ENCODE measurements around the gene GAB1. TPM values are rescaled to one million over a fixed set of nuclear protein-coding genes. Genes with fewer than 3 reads are reported as not detected.

Gene GAB1
- polyA plus RNA-seq, 3 donors = 44.5 to 56.1 (median 49.3) TPM

DNA sequence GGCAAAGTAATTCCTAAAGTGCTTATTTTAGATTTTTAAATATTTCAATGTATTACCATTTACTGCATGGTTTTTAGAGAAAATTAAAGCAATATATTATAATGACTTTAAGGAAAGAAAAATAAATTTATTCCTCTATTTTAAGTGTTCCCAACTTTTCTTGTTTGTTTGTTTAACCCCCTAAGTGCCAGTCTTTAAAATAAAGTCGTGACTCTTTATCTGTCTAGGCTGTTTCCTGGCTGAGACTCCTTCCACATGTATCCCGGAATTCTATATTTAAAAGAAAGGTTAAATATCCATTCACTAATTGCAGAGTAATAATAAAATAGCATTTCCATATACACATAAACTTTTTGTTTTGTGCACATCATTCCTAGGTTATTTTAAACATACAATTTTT is 71.2 kb downstream of the GAB1 start:
- no peak for DNase-seq (ENCODE audit: low read depth in 3 of 3, low spot score in 2 of 3)

DNA sequence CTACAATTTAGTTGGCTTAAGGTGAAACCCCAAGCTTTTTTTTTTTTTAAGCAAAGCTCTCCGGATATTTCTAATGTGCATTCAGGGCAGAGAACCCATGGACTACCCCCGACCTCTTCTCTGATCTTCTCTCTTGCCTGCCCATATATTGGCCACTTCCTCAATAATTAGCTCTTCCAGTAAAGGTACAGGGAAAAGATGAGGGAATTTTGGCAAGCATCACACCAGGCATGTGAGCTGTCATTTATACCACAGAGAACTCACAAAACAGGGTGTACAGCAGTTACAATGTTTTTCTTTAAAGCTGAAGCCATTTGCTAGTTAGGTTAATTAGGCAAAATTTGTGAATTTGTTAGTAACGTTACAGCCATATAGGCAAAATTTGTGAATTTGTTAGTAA is 73.3 kb downstream of the GAB1 start:
- no peak for DNase-seq (ENCODE audit: low read depth in 3 of 3, low spot score in 2 of 3)

DNA sequence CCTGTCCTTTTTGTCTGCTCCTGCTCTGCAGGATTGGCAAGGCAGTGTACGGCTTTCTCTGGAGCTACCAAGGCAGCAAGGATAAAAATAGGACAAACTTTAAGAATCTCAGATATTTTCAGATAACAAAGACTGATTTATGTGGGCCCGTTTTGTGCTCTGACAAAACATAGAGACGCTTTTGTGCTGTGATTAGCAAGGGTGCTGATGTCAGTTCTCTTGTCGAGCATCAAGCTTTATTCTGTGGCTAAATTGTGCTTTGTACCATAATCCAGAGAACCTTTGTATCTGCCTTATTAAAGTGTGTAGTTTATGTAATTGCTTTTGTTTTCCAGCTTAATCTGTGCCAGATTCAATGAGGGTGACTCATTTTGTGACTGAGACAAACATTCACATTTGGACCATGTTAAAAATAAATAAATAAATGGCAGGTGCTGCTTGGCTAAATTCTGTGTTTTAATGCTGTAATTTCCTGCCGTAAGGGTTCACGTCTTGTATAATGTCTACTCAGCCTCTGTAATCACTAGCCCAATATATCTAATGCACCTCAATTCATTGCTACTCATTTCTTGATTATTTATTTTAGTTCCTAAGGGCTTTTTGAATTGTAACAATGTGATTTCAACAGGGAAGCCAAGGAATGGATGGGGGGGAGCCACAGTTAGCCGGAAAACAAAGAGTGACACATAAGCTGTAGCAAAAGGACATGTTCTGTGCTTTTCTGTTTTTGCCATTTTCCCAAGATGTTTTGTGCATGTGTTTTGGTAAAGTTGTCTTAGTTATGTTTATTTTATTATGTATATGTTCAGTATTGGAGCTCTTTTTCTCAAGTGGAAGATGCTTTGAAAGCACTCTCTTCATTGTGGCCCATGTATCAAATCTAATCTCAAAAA is 75.1 kb downstream of the GAB1 start:
- no peak for DNase-seq (ENCODE audit: low read depth in 3 of 3, low spot score in 2 of 3)

DNA sequence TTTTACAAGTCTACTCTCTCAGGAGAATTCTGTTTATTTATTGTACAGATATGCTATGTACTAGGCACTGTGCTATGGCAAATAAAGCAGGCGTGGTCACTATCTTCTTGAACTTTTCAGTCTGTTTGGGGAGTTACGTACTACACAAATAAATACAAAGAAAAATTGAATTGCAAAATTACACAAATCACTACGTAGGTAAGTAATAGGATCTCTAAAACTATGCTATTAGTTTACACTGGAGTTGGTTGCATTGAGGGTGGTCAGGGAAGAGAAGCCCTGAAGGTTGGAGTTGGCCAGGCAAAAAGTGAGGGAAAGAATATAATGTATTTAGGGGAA is 75.7 kb downstream of the GAB1 start:
- DNase-seq (ENCODE audit: low read depth in 3 of 3, low spot score in 2 of 3) = no peak

DNA sequence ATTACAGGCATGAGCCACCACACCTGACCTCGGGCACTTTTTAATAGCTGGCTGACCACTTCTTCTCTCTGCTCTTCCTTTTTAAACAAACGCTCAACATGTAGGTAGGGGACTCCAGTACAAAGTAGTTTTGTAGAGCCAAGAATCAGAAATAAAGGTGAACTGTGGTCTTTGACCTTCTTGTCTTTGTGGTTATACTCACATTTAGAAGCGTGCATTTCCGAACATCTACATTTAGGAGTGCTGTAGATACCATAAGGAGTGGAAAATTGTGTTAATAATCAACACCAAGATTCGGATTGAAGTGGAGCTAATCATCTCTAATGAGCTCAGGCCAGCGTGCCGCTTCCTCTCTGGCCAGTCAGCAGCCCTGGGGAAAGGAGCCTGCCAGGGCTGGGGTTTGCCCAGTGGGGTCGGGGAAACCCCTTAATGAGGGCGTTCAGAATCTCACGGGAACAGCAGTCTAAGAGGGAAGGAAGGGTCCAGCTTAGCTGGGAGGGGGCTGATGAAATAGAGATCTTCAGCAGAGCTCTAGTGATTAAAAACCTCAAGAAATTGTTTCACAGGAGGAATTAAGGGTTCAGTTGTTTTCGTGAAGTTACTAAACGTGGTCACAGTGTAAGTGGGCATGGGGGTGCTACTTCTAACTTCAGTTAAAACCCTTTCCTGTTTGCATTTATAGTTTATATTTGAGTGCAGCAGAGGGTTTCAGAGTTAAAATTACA is 81.2 kb downstream of the GAB1 start:
- DNase-seq (ENCODE audit: low read depth in 3 of 3, low spot score in 2 of 3) = no peak

DNA sequence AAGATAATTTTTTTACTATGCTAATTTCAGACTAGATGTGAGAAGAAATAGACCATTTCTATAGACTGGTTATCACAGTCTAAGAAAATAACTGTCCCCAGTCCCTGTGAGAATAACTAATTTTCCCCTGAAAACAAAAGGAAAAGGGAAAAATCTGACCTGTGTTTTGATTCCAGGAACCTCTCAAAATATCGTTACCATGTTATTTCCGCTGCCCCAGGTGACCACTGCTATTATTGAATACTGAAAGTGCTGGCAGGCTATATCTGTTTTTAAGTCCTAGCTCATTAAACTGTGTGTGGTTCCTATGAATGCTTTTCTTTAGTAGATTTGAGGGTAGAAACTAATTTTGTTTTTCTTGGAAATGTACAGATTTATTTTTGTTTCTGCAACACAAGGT is 83.6 kb downstream of the GAB1 start:
- DNase-seq (ENCODE audit: low read depth in 3 of 3, low spot score in 2 of 3) = no peak

DNA sequence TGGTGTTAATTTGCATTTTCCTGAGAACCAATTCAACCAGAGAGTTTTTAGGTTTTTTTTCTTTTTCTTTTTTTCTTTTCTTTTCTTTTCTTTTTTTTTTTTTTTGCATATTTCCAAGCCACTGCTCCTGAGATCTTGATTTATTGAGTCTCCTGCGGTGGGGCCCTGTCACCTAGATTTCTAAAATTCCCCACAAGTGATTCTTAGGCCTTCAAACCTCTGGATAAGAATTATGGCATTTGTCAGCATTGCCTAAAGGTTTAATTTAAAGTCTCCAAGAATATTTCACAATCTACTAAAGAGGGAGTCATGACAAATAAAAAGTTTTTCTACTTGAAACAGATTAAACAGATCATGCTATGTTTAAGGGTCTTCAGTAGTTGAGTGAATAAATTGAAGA is 84.9 kb downstream of the GAB1 start:
- DNase-seq (ENCODE audit: low read depth in 3 of 3, low spot score in 2 of 3) = no peak

DNA sequence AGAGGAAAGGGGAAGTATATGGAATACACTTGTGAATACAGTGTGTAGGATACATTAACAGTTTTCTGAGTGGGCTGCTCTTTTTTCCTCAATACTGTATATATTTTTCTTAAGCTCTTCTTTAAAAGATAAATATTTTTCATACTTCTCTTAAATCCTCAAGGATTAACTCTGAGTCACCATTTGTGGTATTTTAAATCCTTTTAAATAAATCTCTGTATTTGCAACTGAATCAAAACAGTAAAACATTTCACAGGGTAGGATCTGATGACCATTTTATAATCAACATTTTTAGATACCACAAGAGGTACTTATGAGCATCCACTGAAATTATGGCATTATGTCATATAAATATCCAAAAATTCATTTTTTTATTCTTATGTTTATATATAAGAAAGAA is 87.6 kb downstream of the GAB1 start:
- DNase-seq (ENCODE audit: low read depth in 3 of 3, low spot score in 2 of 3) = no peak

DNA sequence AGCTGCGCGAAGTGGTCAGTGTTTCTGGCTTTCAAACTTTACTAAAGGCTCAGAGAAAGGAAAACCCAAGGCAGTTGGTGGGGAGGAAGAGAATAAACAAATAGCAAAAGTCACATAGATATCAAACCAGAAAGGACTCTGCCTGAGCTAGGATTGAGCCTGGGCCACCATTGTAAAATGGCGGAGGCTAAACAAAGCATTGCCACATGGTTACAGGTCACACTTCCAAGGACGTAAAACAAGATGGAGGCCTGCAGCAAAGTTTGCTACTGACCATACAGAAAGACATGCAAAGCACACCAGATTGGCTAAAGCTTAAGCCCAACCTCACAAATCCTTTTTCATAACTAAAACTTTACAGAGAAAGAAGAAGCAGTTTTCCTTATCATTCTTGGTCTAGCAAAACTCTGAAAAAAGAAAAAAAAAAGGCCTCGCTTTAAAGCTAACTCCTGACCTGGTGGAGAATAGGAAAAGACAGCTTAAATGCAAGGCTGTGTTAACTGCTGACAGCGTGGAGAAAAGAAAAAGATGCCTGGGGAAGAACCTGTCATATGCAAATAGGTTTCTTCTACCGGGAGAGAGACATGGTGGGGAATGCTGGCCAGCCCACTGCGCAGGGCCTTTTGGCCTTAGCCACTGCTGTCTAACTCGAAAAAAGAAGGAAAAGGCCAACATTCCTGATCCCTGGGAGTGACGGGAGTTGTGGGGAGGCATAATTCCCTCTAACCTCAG is 95.0 kb downstream of the GAB1 start:
- DNase-seq (ENCODE audit: low read depth in 3 of 3, low spot score in 2 of 3) = no peak

DNA sequence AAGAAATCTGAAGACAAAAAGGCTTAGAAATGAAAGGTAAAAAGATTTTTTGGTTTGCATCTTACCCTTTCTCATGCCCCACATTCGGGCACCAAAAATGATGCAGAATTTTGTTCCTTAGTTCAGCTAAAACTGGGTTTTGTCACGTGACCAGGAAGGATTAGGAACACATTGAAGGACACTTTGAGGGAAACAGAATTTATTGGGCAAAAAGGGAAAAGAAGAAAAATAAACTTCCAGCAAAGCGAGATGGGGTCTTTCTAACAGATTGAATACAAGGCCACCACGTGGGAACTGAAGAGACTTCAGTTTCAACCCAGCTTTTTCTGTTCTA is 95.5 kb downstream of the GAB1 start:
- DNase-seq (ENCODE audit: low read depth in 3 of 3, low spot score in 2 of 3) = no peak

DNA sequence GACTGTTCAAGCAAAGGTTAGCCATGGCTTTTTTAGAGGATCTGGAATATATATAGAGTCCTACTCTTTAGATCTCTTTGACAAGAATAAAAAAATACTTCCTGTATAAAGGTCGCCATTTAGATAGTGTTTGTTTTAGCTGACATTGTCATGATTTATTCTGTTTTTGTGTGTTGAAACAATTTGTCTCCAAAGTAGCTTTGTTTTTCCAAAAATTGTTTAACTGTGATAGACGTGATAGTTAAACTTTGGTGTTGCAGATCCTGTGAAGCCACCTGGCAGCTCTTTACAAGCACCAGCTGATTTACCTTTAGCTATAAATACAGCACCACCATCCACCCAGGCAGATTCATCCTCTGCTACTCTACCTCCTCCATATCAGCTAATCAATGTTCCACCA is 96.6 kb downstream of the GAB1 start:
- DNase-seq (ENCODE audit: low read depth in 3 of 3, low spot score in 2 of 3) = no peak

DNA sequence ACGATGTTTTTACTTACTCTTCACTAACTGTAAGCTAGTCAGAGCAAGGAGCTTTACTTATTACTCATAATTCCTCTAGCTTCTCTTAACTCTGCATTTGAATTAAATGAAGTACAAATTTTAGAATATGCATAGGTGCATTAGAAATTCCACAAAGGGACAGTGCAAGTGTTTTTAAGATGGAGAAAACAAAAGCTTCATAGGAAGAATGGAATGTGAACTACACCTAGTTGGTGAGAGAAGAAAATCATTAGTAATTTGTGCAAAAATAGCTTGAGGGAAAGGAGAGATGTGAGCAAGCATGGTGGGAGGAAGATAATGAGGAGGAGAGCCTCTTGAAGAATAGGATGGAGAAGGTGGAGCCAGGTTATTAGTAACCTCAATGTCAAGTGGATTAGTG is 99.3 kb downstream of the GAB1 start:
- no peak for DNase-seq (ENCODE audit: low read depth in 3 of 3, low spot score in 2 of 3)

DNA sequence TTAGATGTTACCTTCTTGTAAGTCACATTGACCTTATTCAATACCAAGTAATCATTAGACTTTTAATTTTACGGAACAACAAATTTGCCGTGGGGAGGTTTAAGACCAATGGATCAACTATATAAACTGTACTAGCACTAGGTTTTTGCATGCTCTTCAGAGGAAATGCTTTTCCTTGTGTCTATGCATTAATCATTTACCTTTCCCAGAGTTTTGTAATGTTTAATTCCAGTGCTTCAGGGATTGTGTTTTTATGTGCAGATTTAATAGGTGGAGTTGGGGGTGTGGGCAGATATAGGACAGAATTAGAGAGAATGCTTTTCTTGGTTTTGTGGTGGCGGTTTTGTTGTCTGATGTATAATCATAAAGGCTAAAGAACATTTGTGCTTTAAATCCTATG is 100.8 kb downstream of the GAB1 start:
- DNase-seq (ENCODE audit: low read depth in 3 of 3, low spot score in 2 of 3) = no peak

DNA sequence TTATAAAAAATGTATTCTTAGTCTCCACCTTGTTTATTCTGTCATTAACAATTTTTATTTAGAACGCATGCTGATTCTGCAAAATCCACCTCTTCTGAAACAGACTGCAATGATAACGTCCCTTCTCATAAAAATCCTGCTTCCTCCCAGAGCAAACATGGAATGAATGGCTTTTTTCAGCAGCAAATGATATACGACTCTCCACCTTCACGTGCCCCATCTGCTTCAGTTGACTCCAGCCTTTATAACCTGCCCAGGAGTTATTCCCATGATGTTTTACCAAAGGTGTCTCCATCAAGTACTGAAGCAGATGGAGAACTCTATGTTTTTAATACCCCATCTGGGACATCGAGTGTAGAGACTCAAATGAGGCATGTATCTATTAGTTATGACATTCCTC is 101.3 kb downstream of the GAB1 start:
- no peak for DNase-seq (ENCODE audit: low read depth in 3 of 3, low spot score in 2 of 3)

DNA sequence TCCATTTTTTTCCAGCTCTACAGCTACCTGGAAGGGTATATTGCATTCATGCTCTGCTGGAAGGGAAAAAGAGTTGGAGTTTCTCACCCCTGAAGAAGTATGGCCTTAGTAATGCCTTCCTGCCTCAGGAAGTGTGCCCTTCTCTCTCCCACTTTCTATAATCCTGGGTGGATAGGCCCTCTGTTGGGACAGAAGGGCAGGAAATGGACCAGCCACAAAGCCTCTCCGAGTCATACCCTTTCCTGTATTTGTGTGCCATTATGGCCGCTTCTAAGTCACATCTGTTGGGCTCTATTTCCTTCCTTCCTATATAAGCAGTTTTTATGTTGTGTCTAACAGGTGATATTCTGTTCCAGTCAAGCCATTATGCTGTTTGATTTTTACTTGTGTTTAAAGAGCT is 102.0 kb downstream of the GAB1 start:
- DNase-seq (ENCODE audit: low read depth in 3 of 3, low spot score in 2 of 3) = no peak

DNA sequence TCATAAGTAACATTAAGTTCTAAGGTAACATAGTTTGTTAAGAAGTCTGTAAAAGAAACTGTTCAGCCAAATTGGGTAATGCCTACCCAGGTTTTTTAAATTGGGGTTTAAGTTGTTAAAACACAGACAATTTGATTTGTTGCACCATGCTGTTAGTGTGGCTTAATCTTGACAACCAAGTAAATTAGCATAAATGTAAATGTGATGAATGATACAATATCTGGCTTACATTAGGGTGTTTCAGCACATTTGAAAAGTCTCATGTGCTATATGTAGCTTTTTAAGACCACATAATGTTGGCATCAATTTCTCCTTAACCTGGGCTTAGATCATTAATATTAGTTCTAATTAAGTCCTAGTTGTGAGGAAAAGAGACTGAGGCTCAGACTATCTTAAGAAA is 104.4 kb downstream of the GAB1 start:
- no peak for DNase-seq (ENCODE audit: low read depth in 3 of 3, low spot score in 2 of 3)

DNA sequence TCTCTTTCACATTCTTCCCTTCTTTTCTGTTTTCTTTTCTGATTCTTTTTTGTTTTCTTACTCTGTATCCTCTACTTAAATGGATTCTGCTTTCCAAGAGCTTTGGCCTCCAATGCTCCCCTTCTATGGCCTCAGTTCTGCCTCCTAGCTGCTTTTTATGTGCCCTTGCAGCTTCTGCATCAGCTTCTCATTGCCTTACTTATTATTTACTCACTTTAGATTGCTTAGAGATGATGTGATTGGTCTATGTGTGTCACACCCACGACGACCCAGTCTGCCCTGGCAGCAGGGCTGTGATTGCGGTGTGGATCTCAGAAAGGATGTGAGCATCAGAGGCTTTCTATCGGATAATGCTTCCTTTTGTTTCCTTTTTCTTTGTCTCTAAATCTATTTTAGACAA is 105.0 kb downstream of the GAB1 start:
- no peak for DNase-seq (ENCODE audit: low read depth in 3 of 3, low spot score in 2 of 3)

DNA sequence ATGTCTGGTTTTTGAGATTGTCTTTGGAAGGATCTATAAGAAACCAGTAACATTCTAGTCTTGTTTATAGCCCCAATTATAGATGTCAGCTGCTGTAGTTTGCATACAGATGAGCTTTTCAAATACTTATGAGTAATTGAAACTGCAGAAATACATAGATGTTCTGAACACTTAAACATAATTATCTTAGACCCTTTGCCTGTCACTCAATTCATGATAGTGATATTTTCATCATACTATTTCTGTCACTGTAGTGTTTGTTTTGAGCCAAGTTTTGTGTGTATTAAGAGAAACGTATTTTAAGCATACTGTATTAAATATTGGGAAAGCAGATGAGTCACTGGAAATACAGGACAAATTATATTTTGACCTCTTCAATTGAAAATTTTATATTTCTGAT is 107.1 kb downstream of the GAB1 start:
- DNase-seq (ENCODE audit: low read depth in 3 of 3, low spot score in 2 of 3) = no peak

DNA sequence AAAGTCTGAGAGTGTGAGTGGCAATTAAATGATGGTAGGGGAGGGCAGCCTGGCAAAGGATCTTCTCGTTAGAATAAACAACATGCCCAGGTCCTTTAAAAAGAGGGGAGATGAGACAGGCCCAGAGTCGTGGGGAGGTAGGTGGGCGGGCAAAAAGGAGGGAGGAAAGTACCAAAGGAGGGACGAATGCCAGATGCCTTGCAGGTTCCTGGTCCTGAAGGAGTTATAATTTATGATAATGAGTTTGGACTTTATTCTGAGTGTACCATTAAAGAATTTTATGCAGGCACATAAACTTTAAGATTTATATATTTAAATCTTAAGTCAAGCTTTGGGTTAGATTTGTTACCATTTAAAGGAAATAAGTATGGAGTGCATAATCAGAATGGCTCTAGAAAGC is 114.5 kb downstream of the GAB1 start:
- DNase-seq (ENCODE audit: low read depth in 3 of 3, low spot score in 2 of 3) = no peak

DNA sequence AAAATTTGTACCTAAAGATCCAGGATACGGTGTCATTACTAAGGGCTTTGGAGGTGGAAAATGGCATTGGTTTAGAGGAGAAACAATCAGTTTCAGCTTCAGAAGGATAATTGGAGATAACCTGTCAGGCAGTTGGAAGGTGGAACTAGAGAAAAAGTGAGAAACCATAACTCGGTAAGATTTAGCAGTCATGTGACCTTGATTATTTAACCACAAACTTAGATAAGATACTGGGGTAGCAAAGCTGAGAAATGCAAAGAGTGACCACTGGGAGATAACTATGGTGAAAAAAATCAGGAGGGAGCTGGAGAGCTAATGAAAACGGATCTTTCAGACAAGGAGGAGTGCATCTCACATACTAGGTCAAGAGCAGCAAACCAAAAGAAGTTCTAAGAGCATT is 118.5 kb downstream of the GAB1 start:
- no peak for DNase-seq (ENCODE audit: low read depth in 3 of 3, low spot score in 2 of 3)

DNA sequence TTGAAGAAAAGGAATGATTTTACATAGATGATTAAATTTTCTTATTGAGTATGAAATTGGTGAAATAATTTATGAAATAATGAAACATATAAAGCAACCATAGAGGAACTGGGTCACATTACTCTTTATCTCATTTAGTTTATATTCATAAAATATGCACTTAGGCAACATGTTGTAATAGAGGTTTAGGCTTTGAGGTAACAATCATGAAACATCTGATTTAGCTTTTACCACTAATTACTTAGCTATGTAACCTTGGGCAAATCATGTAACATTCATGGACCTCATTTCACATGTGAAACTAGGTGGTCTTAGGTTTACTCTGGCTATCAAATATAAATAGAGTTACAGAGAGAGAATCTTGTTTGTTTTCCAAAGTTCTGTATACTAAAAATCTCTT is 122.3 kb downstream of the GAB1 start:
- DNase-seq (ENCODE audit: low read depth in 3 of 3, low spot score in 2 of 3) = no peak

Measured in right renal cortex interstitium (tissue), 3 donors.